WTC11 (cell line): ENCODE data around the gene NEFH.
A peak's percentile ranks its signal among the peaks of the same experiment; 100 is the strongest.

Experiments
- CREM ChIP-seq: sonication (generic); formaldehyde crosslinking; IDR thresholded peaks from 2 replicates; pipeline ENCODE4 v1.8.1; 2022; ENCODE audit warnings: mild to moderate bottlenecking, missing genetic modification reagents, moderate library complexity
- ETV6 ChIP-seq: sonication (generic); formaldehyde crosslinking; IDR thresholded peaks from 2 replicates; pipeline ENCODE4 v1.8.1; 2022; ENCODE audit warnings: mild to moderate bottlenecking, missing genetic modification reagents
- FOXP1 ChIP-seq: sonication (generic); formaldehyde crosslinking; IDR thresholded peaks from 2 replicates; pipeline ENCODE4 v1.8.0; 2022; ENCODE audit warnings: missing genetic modification reagents, mild to moderate bottlenecking, moderate library complexity, borderline replicate concordance
- TF ChIP-seq, protein P1 (sequence below): fragments of 200-600 bp; IDR thresholded peaks from 2 replicates; pipeline ENCODE4 v1.8.0; 2022; ENCODE audit warnings: antibody characterized with exemption
- TF ChIP-seq, protein P2 (sequence below): sonication (generic); formaldehyde crosslinking; IDR thresholded peaks from 2 replicates; pipeline ENCODE4 v1.8.1; 2022; ENCODE audit warnings: missing genetic modification reagents, borderline replicate concordance
- TF ChIP-seq, protein P3 (sequence below): sonication (generic); formaldehyde crosslinking; IDR thresholded peaks from 2 replicates; pipeline ENCODE4 v1.8.1; 2023; ENCODE audit warnings: mild to moderate bottlenecking, missing genetic modification reagents, borderline replicate concordance
- TF ChIP-seq, protein P4 (sequence below): fragments of 250-450 bp; sonication (Bioruptor Pico); IDR thresholded peaks from 2 replicates; pipeline ENCODE4 v1.9.0; 2021; ENCODE audit warnings: mild to moderate bottlenecking

DNA sequence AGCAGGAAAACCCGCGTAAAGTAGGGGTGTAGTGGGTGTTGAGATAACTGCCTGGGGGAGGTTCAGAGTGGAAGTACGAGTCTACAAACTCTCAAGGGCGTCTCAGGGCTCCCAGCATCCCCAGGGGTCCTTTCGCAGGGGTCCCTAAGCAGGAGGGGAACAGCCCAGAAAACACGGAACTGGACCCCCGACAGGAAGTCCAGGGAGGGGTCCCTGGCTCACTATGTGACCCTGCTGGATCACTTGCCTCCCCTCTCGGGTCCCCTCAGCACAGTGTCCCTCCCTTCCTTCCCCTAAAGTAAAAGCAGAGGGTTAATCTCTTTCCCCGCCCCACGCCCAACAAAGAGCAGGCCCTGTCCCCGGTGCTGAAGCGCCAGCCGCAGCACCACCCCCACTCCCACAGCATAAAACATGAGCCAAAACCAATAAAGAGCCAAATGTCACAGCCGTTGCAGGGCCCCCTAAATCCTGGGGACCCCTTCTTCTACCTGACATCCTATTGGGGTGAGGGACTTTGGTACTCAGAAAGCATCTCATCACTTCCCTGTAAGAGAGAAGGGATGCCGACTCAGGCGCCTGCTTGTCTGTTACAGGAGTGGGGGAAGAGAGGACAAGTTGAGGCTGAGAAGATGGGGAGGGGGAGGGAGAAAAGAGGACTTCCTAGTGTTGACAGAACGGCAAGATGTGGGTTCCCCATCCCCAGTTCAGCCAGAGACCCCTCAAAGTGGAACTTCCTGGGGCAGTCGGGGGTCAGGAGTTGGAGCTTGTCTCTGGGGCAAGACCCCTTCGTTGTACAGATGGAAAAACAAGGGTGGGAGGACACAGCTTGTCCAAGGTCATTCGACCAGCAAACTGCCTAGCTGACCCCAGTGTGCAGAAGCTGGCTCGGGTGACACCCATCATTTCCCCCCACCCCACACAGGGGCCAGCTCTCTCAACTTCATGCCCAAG is 1.4 kb upstream of the NEFH start:
- no peak for TF ChIP-seq ETV6 (CRISPR knock-in tag)
- TF ChIP-seq, protein P1, sequence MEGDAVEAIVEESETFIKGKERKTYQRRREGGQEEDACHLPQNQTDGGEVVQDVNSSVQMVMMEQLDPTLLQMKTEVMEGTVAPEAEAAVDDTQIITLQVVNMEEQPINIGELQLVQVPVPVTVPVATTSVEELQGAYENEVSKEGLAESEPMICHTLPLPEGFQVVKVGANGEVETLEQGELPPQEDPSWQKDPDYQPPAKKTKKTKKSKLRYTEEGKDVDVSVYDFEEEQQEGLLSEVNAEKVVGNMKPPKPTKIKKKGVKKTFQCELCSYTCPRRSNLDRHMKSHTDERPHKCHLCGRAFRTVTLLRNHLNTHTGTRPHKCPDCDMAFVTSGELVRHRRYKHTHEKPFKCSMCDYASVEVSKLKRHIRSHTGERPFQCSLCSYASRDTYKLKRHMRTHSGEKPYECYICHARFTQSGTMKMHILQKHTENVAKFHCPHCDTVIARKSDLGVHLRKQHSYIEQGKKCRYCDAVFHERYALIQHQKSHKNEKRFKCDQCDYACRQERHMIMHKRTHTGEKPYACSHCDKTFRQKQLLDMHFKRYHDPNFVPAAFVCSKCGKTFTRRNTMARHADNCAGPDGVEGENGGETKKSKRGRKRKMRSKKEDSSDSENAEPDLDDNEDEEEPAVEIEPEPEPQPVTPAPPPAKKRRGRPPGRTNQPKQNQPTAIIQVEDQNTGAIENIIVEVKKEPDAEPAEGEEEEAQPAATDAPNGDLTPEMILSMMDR, result no peak
- TF ChIP-seq, protein P2, sequence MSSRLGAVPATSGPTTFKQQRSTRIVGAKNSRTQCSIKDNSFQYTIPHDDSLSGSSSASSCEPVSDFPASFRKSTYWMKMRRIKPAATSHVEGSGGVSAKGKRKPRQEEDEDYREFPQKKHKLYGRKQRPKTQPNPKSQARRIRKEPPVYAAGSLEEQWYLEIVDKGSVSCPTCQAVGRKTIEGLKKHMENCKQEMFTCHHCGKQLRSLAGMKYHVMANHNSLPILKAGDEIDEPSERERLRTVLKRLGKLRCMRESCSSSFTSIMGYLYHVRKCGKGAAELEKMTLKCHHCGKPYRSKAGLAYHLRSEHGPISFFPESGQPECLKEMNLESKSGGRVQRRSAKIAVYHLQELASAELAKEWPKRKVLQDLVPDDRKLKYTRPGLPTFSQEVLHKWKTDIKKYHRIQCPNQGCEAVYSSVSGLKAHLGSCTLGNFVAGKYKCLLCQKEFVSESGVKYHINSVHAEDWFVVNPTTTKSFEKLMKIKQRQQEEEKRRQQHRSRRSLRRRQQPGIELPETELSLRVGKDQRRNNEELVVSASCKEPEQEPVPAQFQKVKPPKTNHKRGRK (CRISPR knock-in tag), result no peak
- TF ChIP-seq, protein P3, sequence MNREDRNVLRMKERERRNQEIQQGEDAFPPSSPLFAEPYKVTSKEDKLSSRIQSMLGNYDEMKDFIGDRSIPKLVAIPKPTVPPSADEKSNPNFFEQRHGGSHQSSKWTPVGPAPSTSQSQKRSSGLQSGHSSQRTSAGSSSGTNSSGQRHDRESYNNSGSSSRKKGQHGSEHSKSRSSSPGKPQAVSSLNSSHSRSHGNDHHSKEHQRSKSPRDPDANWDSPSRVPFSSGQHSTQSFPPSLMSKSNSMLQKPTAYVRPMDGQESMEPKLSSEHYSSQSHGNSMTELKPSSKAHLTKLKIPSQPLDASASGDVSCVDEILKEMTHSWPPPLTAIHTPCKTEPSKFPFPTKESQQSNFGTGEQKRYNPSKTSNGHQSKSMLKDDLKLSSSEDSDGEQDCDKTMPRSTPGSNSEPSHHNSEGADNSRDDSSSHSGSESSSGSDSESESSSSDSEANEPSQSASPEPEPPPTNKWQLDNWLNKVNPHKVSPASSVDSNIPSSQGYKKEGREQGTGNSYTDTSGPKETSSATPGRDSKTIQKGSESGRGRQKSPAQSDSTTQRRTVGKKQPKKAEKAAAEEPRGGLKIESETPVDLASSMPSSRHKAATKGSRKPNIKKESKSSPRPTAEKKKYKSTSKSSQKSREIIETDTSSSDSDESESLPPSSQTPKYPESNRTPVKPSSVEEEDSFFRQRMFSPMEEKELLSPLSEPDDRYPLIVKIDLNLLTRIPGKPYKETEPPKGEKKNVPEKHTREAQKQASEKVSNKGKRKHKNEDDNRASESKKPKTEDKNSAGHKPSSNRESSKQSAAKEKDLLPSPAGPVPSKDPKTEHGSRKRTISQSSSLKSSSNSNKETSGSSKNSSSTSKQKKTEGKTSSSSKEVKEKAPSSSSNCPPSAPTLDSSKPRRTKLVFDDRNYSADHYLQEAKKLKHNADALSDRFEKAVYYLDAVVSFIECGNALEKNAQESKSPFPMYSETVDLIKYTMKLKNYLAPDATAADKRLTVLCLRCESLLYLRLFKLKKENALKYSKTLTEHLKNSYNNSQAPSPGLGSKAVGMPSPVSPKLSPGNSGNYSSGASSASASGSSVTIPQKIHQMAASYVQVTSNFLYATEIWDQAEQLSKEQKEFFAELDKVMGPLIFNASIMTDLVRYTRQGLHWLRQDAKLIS (CRISPR knock-in tag), result no peak
- peak; percentile 61; the same call in 1 of the 2 replicates for TF ChIP-seq CREM (CRISPR knock-in tag)
- TF ChIP-seq, protein P4, sequence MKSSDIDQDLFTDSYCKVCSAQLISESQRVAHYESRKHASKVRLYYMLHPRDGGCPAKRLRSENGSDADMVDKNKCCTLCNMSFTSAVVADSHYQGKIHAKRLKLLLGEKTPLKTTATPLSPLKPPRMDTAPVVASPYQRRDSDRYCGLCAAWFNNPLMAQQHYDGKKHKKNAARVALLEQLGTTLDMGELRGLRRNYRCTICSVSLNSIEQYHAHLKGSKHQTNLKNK, result no peak
- no peak for TF ChIP-seq FOXP1
